ENCODE measurements around the gene ABI2.

The ABI2 gene

GRCh38 chr2:203450561-203450960 is 122.4 kb downstream of the ABI2 start:
- H3K4me3 ChIP-seq (ENCODE audit: low read depth, low read length): no peak overlapping the region
- DNase-seq (ENCODE audit: low read depth): no peak
- no peak for TF ChIP-seq MAX (IDR thresholded peaks at IDR 0.05; ENCODE audit: low read depth, low read length)
- TF ChIP-seq MYC (IDR thresholded peaks at IDR 0.05; ENCODE audit: low read depth, low read length): no peak
- TF ChIP-seq CTCF (IDR thresholded peaks at IDR 0.05; ENCODE audit: low read depth, low read length): no peak
- no peak for TF ChIP-seq POLR2A (IDR thresholded peaks at IDR 0.05; ENCODE audit: extremely low read depth, insufficient read length)

GRCh38 chr2:203451011-203451410 is 122.8 kb downstream of the ABI2 start:
- TF ChIP-seq MAX (IDR thresholded peaks at IDR 0.05; ENCODE audit: low read depth, low read length): no peak
- TF ChIP-seq MYC (IDR thresholded peaks at IDR 0.05; ENCODE audit: low read depth, low read length): no peak
- no peak for TF ChIP-seq CTCF (IDR thresholded peaks at IDR 0.05; ENCODE audit: low read depth, low read length)
- TF ChIP-seq POLR2A (IDR thresholded peaks at IDR 0.05; ENCODE audit: extremely low read depth, insufficient read length): no peak
- H3K4me3 ChIP-seq (ENCODE audit: low read depth, low read length): no peak overlapping the region
- no peak for DNase-seq (ENCODE audit: low read depth)

GRCh38 chr2:203451689-203452088 is 123.5 kb downstream of the ABI2 start:
- DNase-seq (ENCODE audit: low read depth): peak; percentile 49
- no peak overlapping the region for H3K4me3 ChIP-seq (ENCODE audit: low read depth, low read length)
- no peak for TF ChIP-seq CTCF (IDR thresholded peaks at IDR 0.05; ENCODE audit: low read depth, low read length)
- no peak for TF ChIP-seq MAX (IDR thresholded peaks at IDR 0.05; ENCODE audit: low read depth, low read length)
- TF ChIP-seq MYC (IDR thresholded peaks at IDR 0.05; ENCODE audit: low read depth, low read length): no peak
- no peak for TF ChIP-seq POLR2A (IDR thresholded peaks at IDR 0.05; ENCODE audit: extremely low read depth, insufficient read length)

GRCh38 chr2:203453858-203454451 is 125.8 kb downstream of the ABI2 start:
- peak; percentile 71 for DNase-seq (ENCODE audit: low read depth)
- H3K4me3 ChIP-seq (ENCODE audit: low read depth, low read length): no peak overlapping the region
- peak; percentile 74 for TF ChIP-seq CTCF (IDR thresholded peaks at IDR 0.05; ENCODE audit: low read depth, low read length)
- no peak for TF ChIP-seq POLR2A (IDR thresholded peaks at IDR 0.05; ENCODE audit: extremely low read depth, insufficient read length)
- TF ChIP-seq MYC (IDR thresholded peaks at IDR 0.05; ENCODE audit: low read depth, low read length): no peak

GRCh38 chr2:203455209-203455608 is 127.0 kb downstream of the ABI2 start:
- no peak for DNase-seq (ENCODE audit: low read depth)
- TF ChIP-seq MYC (IDR thresholded peaks at IDR 0.05; ENCODE audit: low read depth, low read length): no peak
- no peak for TF ChIP-seq MAX (IDR thresholded peaks at IDR 0.05; ENCODE audit: low read depth, low read length)

GRCh38 chr2:203461746-203462145 is 133.6 kb downstream of the ABI2 start:
- DNase-seq (ENCODE audit: low read depth): no peak
- TF ChIP-seq CTCF (IDR thresholded peaks at IDR 0.05; ENCODE audit: low read depth, low read length): no peak
- no peak for TF ChIP-seq POLR2A (IDR thresholded peaks at IDR 0.05; ENCODE audit: extremely low read depth, insufficient read length)
- no peak for TF ChIP-seq MYC (IDR thresholded peaks at IDR 0.05; ENCODE audit: low read depth, low read length)
- no peak for TF ChIP-seq MAX (IDR thresholded peaks at IDR 0.05; ENCODE audit: low read depth, low read length)
- H3K4me3 ChIP-seq (ENCODE audit: low read depth, low read length): no peak overlapping the region

More at GRCh38 chr2:203455209-203455608, 127.0 kb downstream of the ABI2 start:
- no peak overlapping the region for H3K4me3 ChIP-seq (ENCODE audit: low read depth, low read length)

All from NB4 (cell line).